IMR-90 (cell line): Measurements from ENCODE around the gene PIEZO1. TPM values are rescaled to one million over a fixed set of nuclear protein-coding genes. Genes with fewer than 3 reads are reported as not detected.
A peak's percentile ranks its signal among the peaks of the same experiment; 100 is the strongest.

Experiments
- ATAC-seq: fragments of 200-7000 bp; cut with Tn5 transposase; 2 replicates; pipeline ENCODE4 v1.9.1; 2020; ENCODE audit warnings: low read depth, mild to moderate bottlenecking, moderate library complexity
- BruUV-seq: library from RNA; stranded (reverse); fragments of 400-500 nt; replicated peaks from 2 replicates; lab custom pipeline; 2021; lab: Mats Ljungman, UMichigan
- CTCF ChIA-PET: fragments of 300-600 bp; formaldehyde crosslinking; extraction: SDS; loops from one replicate; lab custom pipeline; 2021; ENCODE audit warnings: antibody characterized with exemption; lab: Yijun Ruan, JAX
- POLR2A ChIA-PET: fragments of 300-600 bp; sonication (Branson Sonifier 250); formaldehyde crosslinking; loops from one replicate; lab custom pipeline; 2022; ENCODE audit warnings: antibody characterized with exemption; ENCODE audit not compliant: unreplicated experiment; lab: Charles Lee
- DNase-seq: peaks from one replicate; pipeline ENCODE4 v3.0.0; 2013
- H2AFZ ChIP-seq: replicated peaks from 2 replicates; pipeline ENCODE3; 2013; ENCODE audit warnings: low read length, mild to moderate bottlenecking; ENCODE audit not compliant: poor library complexity
- H2AK5ac ChIP-seq: 2 replicates; pipeline ENCODE4 v1.6.1; 2013; ENCODE audit warnings: low read depth, low read length, inconsistent platforms
- H2AK9ac ChIP-seq: replicated peaks from 2 replicates; pipeline ENCODE3; 2013; ENCODE audit warnings: mild to moderate bottlenecking, low read depth, low read length, moderate library complexity; ENCODE audit not compliant: poor library complexity
- H2BK120ac ChIP-seq: 2 replicates; pipeline ENCODE4 v1.6.1; 2013; ENCODE audit warnings: low read depth, low read length, inconsistent platforms
- H2BK15ac ChIP-seq: 3 replicates; pipeline ENCODE4 v1.6.1; 2013; ENCODE audit warnings: low read depth, low read length, inconsistent platforms
- H2BK20ac ChIP-seq: 2 replicates; pipeline ENCODE4 v1.6.1; 2013; ENCODE audit warnings: low read depth, mild to moderate bottlenecking, inconsistent platforms, low read length, moderate library complexity
- H2BK5ac ChIP-seq: 2 replicates; pipeline ENCODE4 v1.6.1; 2013; ENCODE audit warnings: mild to moderate bottlenecking, low read depth, low read length, inconsistent platforms; ENCODE audit not compliant: poor library complexity, severe bottlenecking
- H3K14ac ChIP-seq: replicated peaks from 2 replicates; pipeline ENCODE4 v1.6.1; 2013; ENCODE audit warnings: low read depth, low read length, inconsistent platforms
- H3K18ac ChIP-seq: 2 replicates; pipeline ENCODE4 v1.6.1; 2013; ENCODE audit warnings: low read depth, low read length, control low read depth
- H3K23ac ChIP-seq: 2 replicates; pipeline ENCODE4 v1.6.1; 2013; ENCODE audit warnings: low read depth, low read length, inconsistent platforms
- H3K27ac ChIP-seq: 2 replicates; pipeline ENCODE4 v1.5.1; 2013; ENCODE audit warnings: mild to moderate bottlenecking, control low read depth, low read length; ENCODE audit not compliant: insufficient read depth
- H3K27me3 ChIP-seq: 2 replicates; pipeline ENCODE4 v1.6.1; 2013; ENCODE audit warnings: low read length; ENCODE audit not compliant: control insufficient read depth, insufficient read depth
- H3K36me3 ChIP-seq: 2 replicates; pipeline ENCODE4 v1.6.1; 2013; ENCODE audit warnings: low read length, mixed read lengths; ENCODE audit not compliant: control insufficient read depth, insufficient read depth
- H3K4ac ChIP-seq: 2 replicates; pipeline ENCODE4 v1.6.1; 2013; ENCODE audit warnings: low read depth, low read length, inconsistent platforms
- H3K4me1 ChIP-seq: 2 replicates; pipeline ENCODE4 v1.6.1; 2013; ENCODE audit warnings: low read length, mixed read lengths; ENCODE audit not compliant: control insufficient read depth, insufficient read depth
- H3K4me2 ChIP-seq: 2 replicates; pipeline ENCODE4 v1.6.1; 2013; ENCODE audit warnings: low read depth, mild to moderate bottlenecking, control low read depth, low read length, moderate library complexity
- H3K4me3 ChIP-seq: 2 replicates; pipeline ENCODE4 v1.5.1; 2013; ENCODE audit warnings: low read depth, mild to moderate bottlenecking, control low read depth, low read length, moderate library complexity; ENCODE audit not compliant: insufficient read depth
- H3K56ac ChIP-seq: 2 replicates; pipeline ENCODE4 v1.6.1; 2013; ENCODE audit warnings: low read length, inconsistent platforms; ENCODE audit not compliant: insufficient read depth; ENCODE audit errors: extremely low read depth
- H3K79me1 ChIP-seq, 2 experiments: 2 replicates each; pipeline ENCODE4 v1.6.1; 2013; ENCODE audit warnings: low read length in 2 of 2, inconsistent platforms in 1 of 2, low read depth in 1 of 2
- H3K9ac ChIP-seq: 2 replicates; pipeline ENCODE4 v1.6.1; 2013; ENCODE audit warnings: low read depth, low read length, control low read depth
- H3K9me1 ChIP-seq: 2 replicates; pipeline ENCODE4 v1.6.1; 2013; ENCODE audit warnings: low read length, inconsistent platforms; ENCODE audit not compliant: insufficient read depth
- H3K9me3 ChIP-seq: 2 replicates; pipeline ENCODE4 v1.6.1; 2013; ENCODE audit warnings: low read length; ENCODE audit not compliant: control insufficient read depth, insufficient read depth
- H4K20me1 ChIP-seq: 2 replicates; pipeline ENCODE4 v1.6.1; 2013; ENCODE audit warnings: low read length, inconsistent platforms; ENCODE audit not compliant: insufficient read depth
- H4K5ac ChIP-seq: 2 replicates; pipeline ENCODE4 v1.6.1; 2013; ENCODE audit warnings: mild to moderate bottlenecking, low read depth, low read length, control low read depth
- H4K8ac ChIP-seq, 2 experiments: 2 replicates each; pipeline ENCODE4 v1.6.1; 2013; ENCODE audit warnings: low read depth in 2 of 2, low read length in 2 of 2, control low read depth in 1 of 2, inconsistent platforms in 1 of 2
- H4K91ac ChIP-seq: 2 replicates; pipeline ENCODE4 v1.6.1; 2013; ENCODE audit warnings: low read depth, low read length, inconsistent platforms; ENCODE audit not compliant: insufficient read depth
- ELK1 ChIP-seq: fragments of 150-350 bp; IDR thresholded peaks from 2 replicates; pipeline ENCODE4 v1.6.1; 2016; ENCODE audit warnings: low read depth, mild to moderate bottlenecking, low read length, moderate library complexity, borderline replicate concordance
- MAZ ChIP-seq: IDR thresholded peaks from 2 replicates; pipeline ENCODE4 v1.6.1; 2012; ENCODE audit warnings: low read depth, mild to moderate bottlenecking, low read length, improper control_type of control experiment, moderate library complexity, borderline replicate concordance
- NFE2L2 ChIP-seq: fragments of 150-350 bp; IDR thresholded peaks from 2 replicates; pipeline ENCODE4 v1.6.1; 2016; ENCODE audit warnings: low read depth, mild to moderate bottlenecking, low read length
- RCOR1 ChIP-seq: IDR thresholded peaks from 2 replicates; pipeline ENCODE4 v1.6.1; 2012; ENCODE audit warnings: mild to moderate bottlenecking, low read length, improper control_type of control experiment; ENCODE audit not compliant: insufficient replicate concordance
- USF2 ChIP-seq: fragments of 150-350 bp; IDR thresholded peaks from 2 replicates; pipeline ENCODE4 v1.6.1; 2017; ENCODE audit warnings: mild to moderate bottlenecking, antibody characterized with exemption, low read length, low read depth
- WGBS, 2 experiments: methylation state at CpG; one replicate each; pipeline versions ENCODE4 v1.1.5 to v1.1.7; 2013; ENCODE audit warnings: missing lambda C conversion rate in 2 of 2; ENCODE audit not compliant: insufficient read length in 1 of 2; ENCODE audit errors: extremely low coverage in 2 of 2; 5-methylcytosine and 5-hydroxymethylcytosine counted together
- dilution Hi-C: fragments of 300-500 bp; cut with HindIII; formaldehyde crosslinking; loops from one replicate; pipeline ENCODE4 v1.14.3; 2018; ENCODE audit warnings: low sequenced_read_pairs; ENCODE audit not compliant: unreplicated experiment
- in situ Hi-C: fragments of 300-500 bp; cut with MboI; formaldehyde crosslinking; loops from 3 replicates; pipeline ENCODE4 v1.14.3; 2019; ENCODE audit warnings: low sequenced_read_pairs, inconsistent platforms, mixed read lengths
- intact Hi-C: fragments of 100-400 bp; cut with micrococcal nuclease; formaldehyde crosslinking; loops from 2 replicates; pipeline ENCODE4 v1.10.0; 2022
- polyA plus RNA-seq, 3 experiments: library from polyadenylated mRNA; depleted of rRNA; stranded (reverse); fragments of >200 nt; gene quantifications; 2 replicates each; pipeline ENCODE4 v1.2.3, GENCODE V29; 2012; ENCODE audit warnings: low replicate concordance in 1 of 3
- total RNA-seq: library from RNA; depleted of rRNA; stranded (reverse); fragments of >200 nt; gene quantifications from 2 replicates; pipeline ENCODE4 v1.2.3, GENCODE V29; 2012

The PIEZO1 gene
- total and polyA plus RNA-seq, 2 of the 4 experiments (the other 2 are of a cell fraction) = 36.2 to 372 TPM

DNA sequence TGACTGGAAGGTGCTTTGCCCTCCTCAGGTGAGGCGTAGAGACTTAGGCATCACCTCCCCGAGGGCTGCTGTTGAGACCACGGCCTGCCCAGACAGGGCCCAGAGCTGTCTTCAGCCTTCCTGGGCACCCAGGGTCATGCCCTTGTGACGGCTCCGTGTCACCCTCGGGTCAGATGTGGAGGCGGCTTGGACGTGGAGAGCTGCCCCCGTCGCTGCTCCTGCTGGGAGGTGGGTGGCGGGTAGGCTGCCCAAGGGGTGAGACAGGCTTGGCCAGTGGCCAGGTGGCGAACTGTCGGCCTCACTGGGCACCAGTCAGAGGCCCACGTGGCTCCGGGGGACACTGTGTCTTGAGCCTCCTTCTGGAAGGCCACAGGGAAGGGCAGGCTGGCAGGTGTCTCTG is 89.8 kb downstream of the PIEZO1 start:
- H3K18ac ChIP-seq = no peak overlapping the region
- ATAC-seq (no peak), DNase-seq (no peak)
- no peak overlapping the region for H4K5ac ChIP-seq
- H3K9me1 ChIP-seq = no peaks in the 10 kb centered on the region; the same call in 1 of the 2 replicates
- no peak overlapping the region for H2BK5ac ChIP-seq
- no peak overlapping the region for H3K4me3 ChIP-seq
- no peak overlapping the region for H3K27ac ChIP-seq
- H4K8ac ChIP-seq = no peak overlapping the region
- no peak overlapping the region for H3K9ac ChIP-seq
- no TSS peak for BruUV-seq
- no peak overlapping the region for H3K23ac ChIP-seq
- no peak overlapping the region for H3K4ac ChIP-seq
- H4K20me1 ChIP-seq = no peaks in the 10 kb centered on the region; the same call in 1 of the 2 replicates
- in situ Hi-C loops (no loop called here), intact Hi-C loops (no loop called here), dilution Hi-C loops (no loop called here)
- peak overlapping the region; percentile 42 for H2AK9ac ChIP-seq
- no peak overlapping the region for H2BK15ac ChIP-seq
- no peak overlapping the region for H2BK120ac ChIP-seq
- POLR2A ChIA-PET = no interaction called here
- no peak for TF ChIP-seq RCOR1
- no peak for TF ChIP-seq NFE2L2
- no peak for TF ChIP-seq ELK1
- TF ChIP-seq USF2 = no peak
- no peak for TF ChIP-seq MAZ
- no peak overlapping the region for H2AK5ac ChIP-seq
- H3K27me3 ChIP-seq = peaks cover 9% of the 10 kb centered on the region; the same call in 1 of the 2 replicates
- no peak overlapping the region for H4K91ac ChIP-seq
- WGBS, 2 experiments = 79% methylated on average over 8 of the region's 15 CpGs; no CpG with 5 or more reads in 1 of the 2 experiments
- H3K4me2 ChIP-seq = no peak overlapping the region
- H3K79me1 ChIP-seq = peaks cover 0 to 8% of the 10 kb centered on the region in 2 experiments; a peak in 2 of 4 replicates
- H3K14ac ChIP-seq = no peak overlapping the region
- H3K9me3 ChIP-seq = no peaks in the 10 kb centered on the region
- H2AFZ ChIP-seq = no peak overlapping the region
- peaks cover 32% of the 10 kb centered on the region for H3K36me3 ChIP-seq
- H3K4me1 ChIP-seq = no peaks in the 10 kb centered on the region
- no peak overlapping the region for H3K56ac ChIP-seq
- H2BK20ac ChIP-seq = no peak overlapping the region
- CTCF ChIA-PET = no interaction called here
